ENCODE measurements around the gene TKFC.
A peak's percentile ranks its signal among the peaks of the same experiment; 100 is the strongest.

Gene TKFC, protein sequence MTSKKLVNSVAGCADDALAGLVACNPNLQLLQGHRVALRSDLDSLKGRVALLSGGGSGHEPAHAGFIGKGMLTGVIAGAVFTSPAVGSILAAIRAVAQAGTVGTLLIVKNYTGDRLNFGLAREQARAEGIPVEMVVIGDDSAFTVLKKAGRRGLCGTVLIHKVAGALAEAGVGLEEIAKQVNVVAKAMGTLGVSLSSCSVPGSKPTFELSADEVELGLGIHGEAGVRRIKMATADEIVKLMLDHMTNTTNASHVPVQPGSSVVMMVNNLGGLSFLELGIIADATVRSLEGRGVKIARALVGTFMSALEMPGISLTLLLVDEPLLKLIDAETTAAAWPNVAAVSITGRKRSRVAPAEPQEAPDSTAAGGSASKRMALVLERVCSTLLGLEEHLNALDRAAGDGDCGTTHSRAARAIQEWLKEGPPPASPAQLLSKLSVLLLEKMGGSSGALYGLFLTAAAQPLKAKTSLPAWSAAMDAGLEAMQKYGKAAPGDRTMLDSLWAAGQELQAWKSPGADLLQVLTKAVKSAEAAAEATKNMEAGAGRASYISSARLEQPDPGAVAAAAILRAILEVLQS

DNA sequence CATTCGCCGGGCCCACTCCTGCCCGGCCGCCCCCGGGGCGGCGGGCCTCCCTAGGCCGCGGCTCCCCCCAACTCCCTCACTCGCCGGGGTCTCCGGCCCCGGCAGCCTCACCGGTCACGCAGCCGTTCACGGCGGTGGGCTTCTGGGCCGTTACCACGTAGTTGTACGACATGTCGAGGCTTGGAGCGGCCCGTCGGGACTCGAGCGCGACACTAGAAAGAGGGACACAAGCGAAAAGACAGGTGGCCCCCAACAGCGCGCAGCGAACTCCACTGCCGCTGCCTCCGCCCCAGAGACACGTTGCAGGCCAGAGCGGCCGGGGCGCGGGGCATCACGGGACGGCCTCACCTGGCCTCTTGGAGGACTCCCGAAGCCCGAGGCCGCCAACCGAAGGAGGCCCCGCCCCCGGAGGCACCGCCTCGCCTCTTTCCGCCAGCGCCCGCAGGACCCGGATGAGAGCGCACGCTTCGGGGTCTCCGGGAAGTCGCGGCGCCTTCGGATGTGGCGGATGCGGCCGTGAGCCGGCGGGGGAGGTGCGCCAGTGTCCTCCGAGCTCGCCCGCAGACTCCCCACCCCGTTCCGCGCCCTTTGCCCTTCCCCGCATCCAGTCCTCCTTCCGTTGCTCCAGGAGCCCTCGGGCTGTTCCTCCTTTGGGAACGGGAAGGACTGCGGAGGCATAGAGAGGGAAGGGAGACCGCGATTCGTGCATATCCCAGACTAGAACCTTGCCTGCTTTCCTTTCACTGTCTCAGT is at the start of gene TKFC, which contains the start of gene DDB1:
Gene TKFC (plus strand): TSS at position 432 of the 753 bp plus-strand sequence. CDS start 1,501 bp downstream, outside the sequence.
Gene DDB1 (minus strand): TSS at position 309 of the 753 bp plus-strand sequence. CDS start 137 bp downstream, at position 172.
- peak; percentile 96 to 97 for DNase-seq

DNA sequence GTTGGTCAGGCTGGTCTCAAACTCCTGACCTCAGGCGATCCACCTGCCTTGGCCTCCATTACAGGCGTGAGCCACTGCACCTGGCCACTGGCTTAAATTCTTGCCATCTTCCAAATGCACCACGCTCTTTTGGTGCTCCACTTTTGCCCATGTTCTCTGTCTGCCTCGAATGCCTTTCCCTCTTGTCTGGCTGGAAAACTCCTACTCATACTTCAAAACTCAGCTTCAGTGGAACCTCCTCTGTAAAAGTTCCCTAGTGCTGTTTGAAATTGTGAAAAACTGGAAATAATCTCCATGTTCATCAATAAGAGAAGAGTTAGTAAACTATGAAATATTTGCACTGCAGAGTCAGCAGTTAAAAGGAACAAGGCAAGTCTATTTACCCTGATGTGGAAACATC is 49.4 kb upstream of the TKFC start:
- DNase-seq = no peak

DNA sequence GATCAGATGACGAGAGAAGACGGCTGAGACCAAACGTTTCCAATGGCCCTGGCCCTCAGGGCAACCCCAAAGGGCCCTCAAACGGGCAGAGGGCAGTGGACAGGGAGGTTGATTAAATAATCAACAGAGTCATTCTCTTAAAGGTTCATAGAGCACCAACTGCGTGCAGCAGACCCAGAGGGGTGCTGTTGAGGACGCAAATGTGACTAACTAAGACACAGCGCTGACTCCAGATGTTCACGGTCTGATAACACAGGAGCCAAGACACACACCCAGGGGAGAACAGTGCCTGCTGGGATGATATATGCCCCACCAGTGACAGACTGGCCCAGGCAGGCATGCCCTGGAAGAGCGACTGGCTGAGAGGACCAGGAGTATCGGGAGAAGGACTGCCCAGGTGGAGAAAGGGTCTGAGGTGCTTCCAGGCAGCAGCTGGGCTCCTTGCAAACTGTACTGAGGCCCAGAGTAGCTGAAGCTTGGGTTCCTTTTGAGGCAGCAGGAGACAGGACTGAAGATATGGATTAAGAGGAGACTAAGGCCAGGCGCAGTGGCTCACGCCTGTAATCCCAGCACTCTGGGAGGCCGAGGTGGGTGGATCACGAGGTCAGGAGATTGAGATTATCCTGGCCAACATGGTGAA is 45.6 kb upstream of the TKFC start:
- DNase-seq = no peak

DNA sequence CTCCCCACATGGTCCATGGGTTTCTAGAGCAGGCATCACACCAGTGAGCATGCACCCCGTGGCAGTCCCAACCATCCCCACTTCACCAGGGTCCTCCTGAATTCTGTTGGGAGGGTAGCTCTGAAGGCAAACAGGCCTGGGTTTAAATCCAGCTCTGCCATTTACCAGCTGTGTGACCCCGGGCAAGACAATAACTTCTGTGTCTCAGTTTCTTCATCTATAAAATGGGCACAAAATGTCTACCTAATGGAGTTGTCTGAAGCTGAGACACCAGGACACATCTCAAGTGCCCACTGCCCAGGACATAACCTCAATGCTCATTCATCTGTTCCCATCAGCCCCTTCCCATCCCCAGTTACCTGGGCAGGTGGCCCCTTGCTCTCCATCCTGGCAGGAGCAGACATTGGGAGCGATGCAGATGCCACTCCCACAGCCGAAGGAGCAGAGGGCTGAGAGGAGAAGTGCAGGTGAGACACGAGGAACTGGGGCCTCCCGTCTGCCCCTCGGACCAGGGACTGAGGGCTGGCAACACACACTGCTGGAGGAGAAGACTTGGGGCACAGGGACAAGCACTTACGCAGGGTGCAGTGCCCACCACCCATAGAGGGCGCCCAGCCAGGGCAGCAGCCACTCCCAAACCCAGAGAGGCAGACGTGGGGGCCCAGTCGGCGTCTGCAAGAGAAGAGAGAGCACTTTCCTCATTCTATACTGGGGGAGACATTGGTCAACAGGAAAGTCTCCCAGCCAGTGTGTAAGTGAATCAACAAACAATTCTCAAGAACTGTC is 41.9 kb upstream of the TKFC start:
- no peak for DNase-seq

DNA sequence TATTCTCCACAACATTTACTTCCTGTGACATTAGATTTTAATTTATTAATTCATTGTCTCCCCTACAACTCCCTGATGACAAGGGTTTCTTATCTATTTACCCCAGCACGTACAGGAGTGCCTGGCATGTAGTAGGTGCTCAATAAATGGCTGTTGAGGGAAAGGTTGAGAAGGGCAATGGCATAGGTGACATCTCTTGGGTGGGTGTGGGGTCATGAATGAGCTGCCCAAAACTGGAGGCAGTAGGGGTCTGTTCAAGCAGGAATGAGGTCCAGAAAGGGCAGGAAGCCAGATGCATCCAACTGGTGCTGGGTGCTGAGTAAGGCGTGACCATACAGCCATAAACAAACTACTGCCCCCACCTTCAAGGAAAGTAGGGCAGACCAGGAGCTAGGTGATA is 40.7 kb upstream of the TKFC start:
- DNase-seq = no peak

DNA sequence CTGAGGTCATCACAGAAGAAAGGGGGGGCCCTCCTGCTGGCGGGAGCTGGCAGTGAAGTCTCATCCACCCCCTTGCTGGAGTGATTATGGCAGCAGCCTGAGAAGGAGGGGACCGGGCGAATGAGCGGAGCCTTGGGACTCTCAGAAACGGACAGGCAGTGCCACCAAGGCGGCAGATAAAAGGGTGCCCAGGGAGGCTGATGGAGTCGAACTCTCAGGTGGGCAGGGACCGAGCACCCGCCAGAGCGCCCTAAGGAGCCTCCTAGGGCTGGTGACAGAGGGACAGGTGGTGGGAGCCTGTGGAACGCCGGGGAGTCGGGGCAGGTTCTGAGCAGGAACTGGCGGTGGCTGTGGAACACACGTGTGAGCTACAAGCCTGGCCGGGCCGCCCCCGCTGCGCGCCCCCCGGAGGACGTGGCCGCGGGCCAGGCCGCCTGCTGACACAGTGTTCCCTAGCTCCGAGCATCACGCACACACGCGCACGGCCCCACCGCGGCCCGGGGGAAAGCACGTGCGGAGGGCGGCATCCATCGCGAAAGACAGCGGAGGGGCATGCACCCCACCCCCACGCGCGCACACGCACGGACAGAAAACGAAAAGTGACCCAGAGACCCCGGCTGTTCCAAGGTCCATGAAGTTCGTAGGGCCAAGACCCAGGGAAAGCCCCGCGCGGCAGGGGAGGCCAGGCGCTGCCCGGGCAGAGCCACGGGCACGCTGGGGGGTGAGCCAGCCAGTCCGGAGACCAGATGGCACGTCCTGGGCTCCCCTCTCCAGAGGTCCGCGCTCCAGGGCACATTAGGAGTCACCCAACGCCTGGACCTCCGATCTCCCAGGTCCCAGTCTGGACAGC is 38.9 kb upstream of the TKFC start:
- DNase-seq = peak; percentile 58 to 85

DNA sequence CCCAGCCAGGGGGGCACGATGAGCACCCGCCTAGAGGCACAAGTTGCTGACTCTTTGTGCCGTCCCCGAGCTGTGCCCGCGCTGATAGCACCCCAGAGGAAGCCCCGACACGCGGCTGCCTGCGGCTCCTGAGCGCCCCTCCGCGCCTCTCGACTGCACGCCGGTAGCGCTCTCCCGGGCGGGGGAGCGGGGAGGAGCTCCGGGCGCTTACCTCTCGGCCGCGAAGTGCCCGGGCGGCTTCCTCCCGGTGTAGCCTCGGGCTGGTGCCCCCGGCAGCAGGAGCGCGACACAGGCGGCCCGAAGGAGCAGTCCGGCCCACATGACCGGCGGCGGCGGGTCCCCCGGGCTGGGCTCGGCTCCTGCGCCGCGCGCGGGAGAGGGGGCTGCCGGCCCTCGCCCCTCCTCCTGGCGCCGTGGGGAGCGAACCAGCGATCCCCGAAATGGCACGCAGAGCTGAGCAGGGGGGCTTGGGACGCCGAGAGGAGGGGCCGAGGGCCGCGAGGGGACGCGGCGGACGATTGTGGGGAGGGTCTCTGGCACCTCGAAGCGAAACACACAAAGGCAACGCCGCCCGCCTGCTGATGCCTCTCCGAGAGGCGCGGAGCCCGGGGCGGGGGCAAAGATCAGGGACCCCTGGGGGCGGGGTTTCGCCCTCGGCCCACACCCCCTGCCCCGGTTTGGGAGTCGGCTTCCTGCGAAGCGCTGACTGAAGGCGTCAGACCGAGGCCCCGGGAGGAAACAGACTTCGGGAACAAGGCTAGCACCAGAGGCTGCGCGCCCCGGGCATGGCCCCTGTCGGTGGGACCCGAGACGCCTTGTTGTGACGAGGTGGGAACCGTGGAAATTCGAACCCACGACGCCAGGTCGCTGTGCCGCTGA is 38.1 kb upstream of the TKFC start, which contains the start of gene VWCE:
Gene VWCE (minus strand): TSS at position 600 of the 879 bp plus-strand sequence. CDS start 279 bp downstream, at position 321.
- peak; percentile 67 to 73 for DNase-seq

DNA sequence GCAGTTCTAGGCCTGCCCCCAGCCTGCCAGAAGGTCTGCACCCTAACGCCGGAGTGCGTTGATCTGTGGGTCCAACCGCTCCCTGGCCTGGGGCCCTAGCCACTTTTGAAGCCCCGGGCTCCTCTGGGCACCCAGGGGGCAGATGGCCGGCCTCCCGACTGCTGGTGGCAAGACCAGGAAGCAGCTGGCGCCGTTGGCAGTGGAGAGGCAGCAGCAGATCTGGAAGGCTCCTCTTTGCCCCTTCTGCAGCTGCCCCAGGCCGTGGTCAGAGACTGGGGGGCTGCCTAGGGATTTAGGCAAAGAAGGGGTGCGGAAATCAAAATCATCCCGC is 37.5 kb upstream of the TKFC start:
- no peak for DNase-seq

DNA sequence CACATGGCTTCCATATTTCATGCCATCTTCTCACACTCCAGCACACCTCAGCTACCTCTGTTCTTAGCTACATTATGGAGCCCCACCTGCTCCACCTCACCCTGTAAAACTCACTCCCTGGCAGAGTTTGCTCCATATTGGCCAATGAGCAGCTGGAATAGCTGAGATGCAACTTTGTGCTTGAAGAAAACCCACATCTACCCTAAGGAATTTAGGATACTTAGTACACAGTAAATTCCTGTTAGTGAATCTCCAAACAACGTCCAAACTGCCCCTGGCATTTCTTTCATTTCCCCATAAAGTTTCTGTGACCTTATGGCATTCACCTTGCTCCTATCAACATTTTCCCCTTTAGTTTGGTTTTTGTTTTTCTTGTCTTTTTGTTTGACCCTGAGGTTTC is 35.7 kb upstream of the TKFC start:
- no peak for DNase-seq

DNA sequence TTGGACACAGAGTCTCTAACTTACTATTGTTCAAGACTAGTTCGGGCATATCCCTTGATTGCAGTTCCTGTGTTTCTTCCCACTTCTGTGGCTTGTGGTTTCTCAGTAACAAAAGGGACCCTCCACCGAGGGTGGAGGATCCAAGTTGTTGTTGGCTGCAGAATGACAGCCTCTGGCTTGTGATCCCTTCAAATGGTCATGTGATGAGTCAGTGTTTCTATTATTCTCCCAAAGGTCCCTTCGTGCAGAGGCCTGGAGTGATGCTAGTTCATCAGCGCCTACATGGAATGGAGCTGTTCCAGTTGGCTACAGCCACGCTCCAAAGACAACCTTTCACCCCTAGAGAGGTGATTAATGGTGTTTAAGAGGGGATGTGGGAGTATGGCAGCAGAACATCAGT is 35.3 kb upstream of the TKFC start:
- no peak for DNase-seq

DNA sequence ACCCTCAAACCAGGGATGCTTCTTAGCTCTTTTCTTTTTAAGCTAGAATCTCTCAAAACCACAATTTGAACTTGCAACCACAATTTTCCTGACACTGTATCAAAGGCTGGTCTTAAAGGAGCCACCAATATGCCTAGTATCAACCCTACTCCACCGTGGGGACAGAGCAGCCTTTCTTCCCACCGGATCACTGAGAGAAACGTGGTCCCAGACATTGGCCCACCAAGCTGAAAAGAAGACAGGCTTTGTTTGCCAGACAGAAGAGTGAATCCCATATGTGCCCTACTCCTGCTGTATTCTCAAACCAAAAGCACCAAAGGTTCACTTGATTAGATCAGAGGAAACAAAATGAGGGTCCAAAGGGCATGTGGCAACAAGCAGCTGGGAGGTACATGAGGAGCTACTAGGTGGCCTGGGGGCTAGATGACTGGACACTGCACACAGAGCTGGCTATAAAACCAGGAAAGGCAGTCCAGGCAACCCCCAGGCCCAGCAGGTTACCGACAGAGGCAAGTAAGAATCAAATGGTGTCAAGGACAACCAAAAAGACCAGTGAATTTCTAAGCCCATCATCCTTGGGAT is 34.3 kb upstream of the TKFC start:
- no peak for DNase-seq

DNA sequence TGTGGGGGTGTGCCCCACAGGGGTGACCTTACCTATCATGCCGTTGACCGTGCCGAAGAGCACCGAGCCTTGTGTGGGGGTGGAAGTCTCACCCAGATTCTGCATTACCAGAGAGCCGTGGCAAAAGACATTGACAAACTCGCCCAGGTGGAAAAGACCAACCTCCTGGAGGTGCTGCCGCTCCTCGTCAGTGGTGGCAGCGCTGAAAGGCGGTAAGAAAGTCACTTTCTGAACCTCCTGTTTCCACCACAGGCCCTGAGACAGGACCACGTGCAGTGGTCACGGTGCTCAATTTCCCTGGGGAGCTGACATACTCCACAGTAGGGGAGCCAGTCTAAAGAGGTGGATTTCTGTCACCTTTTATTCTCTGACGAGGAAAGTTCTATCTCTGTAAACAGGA is 30.5 kb upstream of the TKFC start:
- DNase-seq = no peak

DNA sequence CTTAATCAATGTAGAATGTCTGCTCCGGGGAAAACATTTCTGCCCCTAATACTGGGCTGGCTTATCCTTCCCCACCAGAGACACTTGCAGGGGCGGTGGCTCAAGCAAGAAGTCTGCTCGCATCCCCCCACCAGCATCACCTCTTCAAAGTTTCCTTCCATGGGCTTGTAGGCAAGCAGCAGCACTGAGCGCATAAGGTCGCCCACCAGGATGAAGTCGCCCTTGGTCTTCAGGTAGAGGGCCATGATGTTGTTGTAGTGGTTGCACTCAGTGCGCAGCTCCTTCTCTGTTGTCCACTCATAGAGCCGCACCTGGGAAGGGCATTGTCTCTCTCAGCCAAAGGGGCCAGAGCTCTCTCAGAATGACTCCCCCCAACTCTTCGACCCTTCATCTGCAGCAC is 29.3 kb upstream of the TKFC start:
- DNase-seq = no peak

DNA sequence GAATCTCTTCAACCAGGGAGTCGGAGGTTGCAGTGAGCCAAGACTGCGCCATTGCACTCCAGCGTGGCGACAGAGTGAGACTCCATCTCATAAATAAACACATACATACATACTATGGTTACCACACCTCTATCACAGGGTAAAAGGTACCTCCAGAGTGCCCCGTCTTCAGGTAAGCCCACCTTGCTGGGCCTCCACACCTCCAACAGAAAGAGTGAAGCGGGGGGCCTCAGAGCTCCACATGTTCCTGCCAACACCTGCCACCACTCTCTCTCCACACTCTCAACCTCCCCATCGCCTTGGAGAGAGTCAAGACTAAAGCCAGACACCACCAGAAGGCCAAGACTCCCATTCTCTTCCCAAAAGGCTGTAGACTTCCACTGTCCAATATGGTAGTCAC is 27.6 kb upstream of the TKFC start:
- DNase-seq = no peak

DNA sequence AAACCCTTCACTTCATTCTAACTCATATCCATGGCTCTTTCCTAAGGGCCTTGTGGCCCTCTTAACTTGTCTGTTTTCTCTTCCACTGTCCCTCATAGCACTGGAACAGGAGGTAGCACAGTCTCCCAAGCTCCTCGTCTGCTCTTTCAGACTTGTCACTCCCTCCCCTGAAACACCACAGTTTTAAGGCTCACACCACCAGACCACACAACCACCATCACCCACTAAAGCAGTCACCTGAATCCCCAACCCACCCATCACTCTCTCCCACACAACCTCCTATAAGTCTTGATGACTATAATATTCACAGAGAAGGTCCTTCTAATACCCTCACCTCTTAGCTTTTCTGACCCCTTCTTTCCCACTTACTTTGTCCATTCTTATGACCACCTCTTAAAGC is 26.8 kb upstream of the TKFC start:
- DNase-seq = no peak

DNA sequence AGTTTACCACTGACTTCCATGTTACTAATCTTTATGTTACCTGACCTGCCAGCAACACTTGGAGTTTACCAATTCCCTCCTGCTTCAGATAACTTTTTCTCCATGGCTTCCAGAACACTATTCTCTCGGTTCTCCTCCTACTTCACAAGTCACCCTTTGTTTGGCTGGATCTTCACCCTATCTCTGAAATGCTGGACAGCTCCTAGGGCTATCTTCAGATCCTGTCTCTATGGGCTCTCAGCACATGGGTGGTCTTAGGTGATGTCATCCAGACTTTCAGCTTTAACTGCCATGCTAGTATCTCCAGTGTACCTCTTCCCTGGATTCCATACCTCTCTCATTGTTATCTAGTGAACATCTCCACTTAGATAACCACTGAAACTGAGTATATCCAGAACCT is 25.7 kb upstream of the TKFC start:
- DNase-seq = no peak

DNA sequence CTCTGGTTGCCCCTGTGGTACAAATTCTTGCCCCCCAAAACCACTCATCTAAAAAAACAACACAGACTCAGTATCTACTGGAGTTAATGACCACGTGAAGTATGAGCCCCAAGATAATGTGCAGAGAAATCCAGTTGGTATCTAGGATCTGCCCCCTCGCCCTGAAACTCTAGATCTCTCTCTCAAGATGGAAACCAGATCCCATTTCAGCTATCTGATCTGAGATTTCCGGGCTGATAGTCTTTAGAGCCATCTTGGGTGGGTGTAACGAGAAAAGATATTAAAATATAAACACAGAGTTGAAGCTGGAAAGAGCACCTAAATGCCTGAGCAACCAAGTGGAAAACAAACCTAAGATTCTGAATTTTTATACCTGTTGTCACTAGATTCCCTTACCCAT is 23.9 kb upstream of the TKFC start:
- no peak for DNase-seq

DNA sequence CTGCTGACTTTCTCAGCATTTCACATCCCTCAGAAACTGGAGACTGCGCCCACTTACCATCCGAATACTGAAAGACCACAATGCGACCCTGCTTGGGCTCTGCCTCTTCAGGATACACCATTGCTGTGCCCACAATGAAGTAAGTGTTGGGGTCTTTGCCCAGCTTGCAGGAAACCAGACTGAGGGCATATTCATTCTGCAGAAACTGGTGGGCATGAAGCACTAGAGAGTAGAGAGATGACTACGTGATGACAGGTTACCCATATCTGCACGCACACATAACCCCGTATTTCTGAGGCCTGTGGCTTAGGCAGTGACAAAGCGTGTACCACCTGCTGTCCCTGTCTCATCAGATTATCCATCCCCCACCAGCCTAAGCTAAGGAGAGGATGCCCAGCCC is 23.3 kb upstream of the TKFC start:
- no peak for DNase-seq

DNA sequence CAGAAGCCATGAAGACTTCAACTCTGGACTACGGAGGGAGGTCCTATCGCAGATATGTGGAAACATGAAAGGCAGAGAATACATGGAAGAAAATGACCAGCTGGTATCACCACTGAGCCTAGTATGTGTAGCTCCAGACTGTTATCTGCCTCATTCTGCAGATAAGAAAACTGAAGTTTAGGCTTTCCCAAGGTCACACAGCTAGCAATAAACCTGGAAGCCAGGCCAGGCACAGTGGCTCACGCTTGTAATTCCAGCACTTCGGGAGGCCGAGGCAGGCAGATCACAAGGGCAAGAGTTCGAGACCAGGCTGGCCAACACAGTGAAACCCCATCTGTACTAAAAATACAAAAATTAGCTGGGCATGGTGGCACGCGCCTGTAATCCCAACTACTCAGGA is 22.3 kb upstream of the TKFC start:
- no peak for DNase-seq

DNA sequence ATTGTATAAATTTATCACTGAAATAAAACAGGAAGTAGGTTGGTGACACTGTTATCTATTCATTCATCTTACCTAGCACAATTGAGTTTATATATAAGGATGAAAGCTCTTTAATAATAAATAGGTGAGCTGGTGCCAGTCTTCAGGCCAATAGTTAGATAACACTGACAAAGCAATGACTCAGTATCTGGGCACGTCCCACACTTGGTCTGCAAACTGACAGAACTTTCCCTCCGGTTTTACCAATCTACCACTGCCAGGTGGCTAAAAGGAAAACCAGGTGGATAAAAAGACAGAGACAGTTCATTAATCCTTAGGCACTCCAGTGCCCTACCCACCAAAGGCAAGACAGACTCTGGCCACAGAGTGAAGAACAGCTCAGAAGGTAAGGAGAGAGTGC is 17.8 kb upstream of the TKFC start:
- DNase-seq = no peak
